ENCODE data around the gene SMPD3.
A peak's percentile ranks its signal among the peaks of the same experiment; 100 is the strongest.

Gene SMPD3

DNA sequence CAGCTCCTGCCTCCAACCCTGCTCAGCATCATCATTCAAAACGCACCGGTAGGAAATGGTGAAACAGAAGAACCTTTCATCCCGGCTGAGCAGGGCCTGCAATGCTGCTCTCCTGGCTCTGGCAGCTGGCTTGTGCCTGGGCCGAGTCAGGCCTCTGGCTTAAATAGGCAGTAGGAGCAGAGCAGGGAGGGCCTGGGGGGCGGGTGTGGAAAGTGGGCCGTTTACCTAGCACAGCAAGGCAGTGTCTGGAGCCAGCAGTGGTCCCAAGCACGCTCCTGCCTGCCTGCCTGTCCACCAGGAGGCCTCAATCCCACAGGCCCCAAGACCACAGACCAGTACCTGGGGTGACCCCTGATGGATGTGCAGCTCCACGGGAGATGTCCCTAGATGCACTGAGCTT lies 59.3 kb downstream of the SMPD3 start:
- H3K27ac ChIP-seq = no peak overlapping the region
- TF ChIP-seq ZFX (IDR thresholded peaks at IDR 0.05; ENCODE audit: borderline replicate concordance) = no peak

DNA sequence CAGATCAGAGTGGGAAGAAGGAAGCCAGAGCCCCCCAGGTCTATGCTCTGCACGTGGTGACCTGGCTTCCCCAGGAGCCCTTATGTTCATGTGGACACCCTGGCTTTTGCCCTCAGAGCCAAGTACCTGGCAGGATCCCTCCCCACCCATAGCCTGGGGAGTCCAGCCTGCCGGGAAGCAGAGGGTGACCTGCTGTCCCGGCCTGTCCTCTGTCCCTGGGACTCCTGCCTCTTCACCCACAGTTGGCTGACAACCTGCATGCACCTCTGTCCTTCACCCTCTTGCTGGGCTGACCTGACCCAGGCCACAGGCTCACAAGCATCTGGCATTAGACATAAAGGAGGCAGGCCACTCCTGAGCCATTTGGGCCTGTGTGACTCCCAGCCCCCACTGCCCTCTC lies 60.2 kb downstream of the SMPD3 start:
- TF ChIP-seq, protein P1, sequence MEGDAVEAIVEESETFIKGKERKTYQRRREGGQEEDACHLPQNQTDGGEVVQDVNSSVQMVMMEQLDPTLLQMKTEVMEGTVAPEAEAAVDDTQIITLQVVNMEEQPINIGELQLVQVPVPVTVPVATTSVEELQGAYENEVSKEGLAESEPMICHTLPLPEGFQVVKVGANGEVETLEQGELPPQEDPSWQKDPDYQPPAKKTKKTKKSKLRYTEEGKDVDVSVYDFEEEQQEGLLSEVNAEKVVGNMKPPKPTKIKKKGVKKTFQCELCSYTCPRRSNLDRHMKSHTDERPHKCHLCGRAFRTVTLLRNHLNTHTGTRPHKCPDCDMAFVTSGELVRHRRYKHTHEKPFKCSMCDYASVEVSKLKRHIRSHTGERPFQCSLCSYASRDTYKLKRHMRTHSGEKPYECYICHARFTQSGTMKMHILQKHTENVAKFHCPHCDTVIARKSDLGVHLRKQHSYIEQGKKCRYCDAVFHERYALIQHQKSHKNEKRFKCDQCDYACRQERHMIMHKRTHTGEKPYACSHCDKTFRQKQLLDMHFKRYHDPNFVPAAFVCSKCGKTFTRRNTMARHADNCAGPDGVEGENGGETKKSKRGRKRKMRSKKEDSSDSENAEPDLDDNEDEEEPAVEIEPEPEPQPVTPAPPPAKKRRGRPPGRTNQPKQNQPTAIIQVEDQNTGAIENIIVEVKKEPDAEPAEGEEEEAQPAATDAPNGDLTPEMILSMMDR (IDR thresholded peaks at IDR 0.05) = no peak
- no peak for TF ChIP-seq ZFX (IDR thresholded peaks at IDR 0.05; ENCODE audit: borderline replicate concordance)
- H3K27ac ChIP-seq = no peak overlapping the region

DNA sequence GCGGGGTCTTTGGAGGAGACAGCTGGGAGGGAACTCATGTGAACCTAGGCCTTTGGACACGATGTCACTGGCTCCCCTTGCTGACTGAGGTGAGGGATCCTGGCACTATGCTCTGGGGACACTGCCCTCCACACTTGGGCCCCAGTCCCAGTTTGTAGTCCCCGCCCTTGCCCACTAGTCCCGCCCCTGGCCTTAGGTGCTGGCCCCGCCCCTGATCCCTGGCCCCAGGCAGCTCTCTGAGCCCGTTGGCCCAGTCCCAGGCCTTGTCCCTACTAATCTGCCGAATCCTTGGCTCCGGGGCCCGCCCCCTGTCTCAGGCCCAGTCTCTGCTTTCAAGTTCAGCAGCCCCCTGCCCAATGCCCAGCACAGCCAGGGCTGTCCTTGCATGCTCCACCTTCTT lies 61.0 kb downstream of the SMPD3 start:
- H3K27ac ChIP-seq = peak overlapping the region; percentile 34; the same call in 1 of the 2 replicates
- no peak for TF ChIP-seq ZFX (IDR thresholded peaks at IDR 0.05; ENCODE audit: borderline replicate concordance)
- TF ChIP-seq, protein P1 (IDR thresholded peaks at IDR 0.05) = no peak

DNA sequence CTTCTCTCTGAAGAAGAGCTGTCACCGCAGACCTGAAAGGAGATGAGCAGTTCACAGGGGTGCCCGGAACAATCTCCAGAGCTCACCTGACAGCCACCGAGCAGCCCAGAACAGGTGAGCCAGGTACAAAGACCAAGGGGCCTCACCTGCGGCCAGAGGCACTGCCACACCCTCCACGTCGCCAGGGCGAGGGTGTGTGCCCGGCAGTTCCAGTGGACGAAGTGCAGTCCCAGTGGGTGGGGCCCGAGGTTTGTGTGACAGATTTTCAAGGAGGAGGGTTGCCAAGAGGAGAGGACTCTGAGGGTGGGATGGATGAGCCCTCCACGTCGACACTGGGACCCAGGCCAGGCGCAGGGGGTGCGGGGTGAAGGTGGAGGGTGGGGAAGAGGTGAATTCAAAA lies 61.7 kb downstream of the SMPD3 start:
- TF ChIP-seq, protein P1 (IDR thresholded peaks at IDR 0.05) = no peak
- TF ChIP-seq ZFX (IDR thresholded peaks at IDR 0.05; ENCODE audit: borderline replicate concordance) = no peak
- H3K27ac ChIP-seq = peak overlapping the region; percentile 34; the same call in 1 of the 2 replicates

DNA sequence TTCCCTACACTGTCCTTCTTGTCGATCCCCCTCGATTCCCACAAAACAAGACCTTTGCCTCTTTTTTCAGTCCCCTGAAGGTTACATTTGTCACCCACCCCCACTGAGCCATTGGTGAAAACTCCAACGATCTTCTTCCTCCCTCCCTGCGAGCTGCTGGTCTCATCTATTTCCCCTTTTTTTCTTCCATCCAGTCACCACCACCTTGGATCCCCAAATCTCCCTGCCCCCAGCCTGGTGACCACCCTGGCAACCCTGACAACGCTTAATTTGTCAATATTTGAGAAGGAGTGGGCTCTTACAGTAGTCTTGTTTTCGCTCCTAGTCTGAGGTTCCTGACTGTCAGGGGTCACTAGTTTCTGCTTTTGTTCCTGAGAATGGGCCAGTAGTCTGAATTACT lies 62.9 kb downstream of the SMPD3 start:
- H3K27ac ChIP-seq = no peak overlapping the region
- TF ChIP-seq, protein P1 (IDR thresholded peaks at IDR 0.05) = no peak
- no peak for TF ChIP-seq ZFX (IDR thresholded peaks at IDR 0.05; ENCODE audit: borderline replicate concordance)

DNA sequence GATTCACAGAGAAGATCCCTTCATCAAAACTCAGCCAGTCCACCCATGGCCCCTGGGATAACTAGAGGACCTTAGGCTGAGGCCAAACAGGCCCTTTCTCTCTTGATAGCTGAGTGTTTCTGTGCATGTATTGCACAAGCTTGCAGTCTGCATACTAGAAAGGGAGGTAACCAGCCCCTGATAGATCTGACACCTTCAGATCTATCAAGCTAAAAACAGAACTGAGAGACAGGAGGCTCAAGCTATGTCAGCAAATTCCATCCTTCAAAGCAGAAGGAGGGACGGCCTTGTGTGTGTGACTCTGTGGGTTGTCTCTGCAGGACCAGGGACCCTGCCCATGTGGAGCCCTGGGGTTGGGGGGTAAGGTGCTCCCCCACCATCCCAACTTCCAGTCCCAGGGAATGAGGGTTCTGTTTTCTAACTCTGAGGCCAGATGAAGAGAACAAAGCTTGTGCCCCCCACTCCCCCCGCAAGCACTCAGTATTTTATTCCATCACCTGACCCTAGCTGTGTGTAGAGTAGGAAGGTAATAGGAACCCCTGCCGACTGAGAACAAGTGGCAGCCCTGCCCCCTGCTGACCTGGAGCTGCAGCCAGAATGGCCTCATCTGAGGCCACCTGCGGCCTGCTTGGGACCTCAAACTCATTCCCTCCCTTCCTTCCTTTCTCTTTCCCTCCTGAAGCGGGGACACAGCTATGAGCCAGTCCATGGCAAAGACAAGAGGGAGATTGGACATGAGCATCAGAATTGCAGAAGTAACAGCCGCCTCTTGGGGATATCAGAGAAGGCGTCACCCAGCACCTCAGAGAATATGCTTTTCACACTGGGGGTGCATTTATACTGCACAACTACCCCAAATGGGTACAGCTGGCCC lies 63.8 kb downstream of the SMPD3 start:
- H3K27ac ChIP-seq = no peak overlapping the region
- TF ChIP-seq, protein P1 (IDR thresholded peaks at IDR 0.05) = no peak
- TF ChIP-seq ZFX (IDR thresholded peaks at IDR 0.05; ENCODE audit: borderline replicate concordance) = no peak

DNA sequence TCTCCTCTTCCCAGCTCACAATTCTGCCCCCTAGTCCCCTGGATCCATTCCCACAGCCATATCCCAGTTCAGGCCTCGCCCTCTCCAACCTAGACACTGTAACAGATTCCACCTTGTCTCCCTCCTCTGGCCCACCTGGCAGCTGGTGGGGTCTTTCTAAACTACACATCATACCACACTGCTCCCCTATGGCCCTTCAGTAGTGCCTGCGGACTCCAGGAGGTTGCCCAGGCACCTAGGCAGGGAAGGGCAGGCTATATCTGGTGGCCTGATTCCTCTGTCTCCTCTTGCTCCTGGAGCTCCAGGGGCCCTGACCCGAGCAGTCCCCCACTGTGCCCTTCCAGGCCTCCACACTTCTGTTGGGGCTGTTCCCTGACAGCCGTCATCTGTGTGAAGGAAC lies 64.5 kb downstream of the SMPD3 start:
- TF ChIP-seq ZFX (IDR thresholded peaks at IDR 0.05; ENCODE audit: borderline replicate concordance) = no peak
- TF ChIP-seq, protein P1 (IDR thresholded peaks at IDR 0.05) = no peak
- no peak overlapping the region for H3K27ac ChIP-seq

All from 22Rv1 (cell line).